NB4 (cell line): ENCODE measurements around the gene DNALI1.

ENCODE experiments used
- POLR2A ChIP-seq: IDR thresholded peaks from 2 replicates; pipeline ENCODE4 v1.6.1; 2011; ENCODE audit warnings: mild to moderate bottlenecking; ENCODE audit not compliant: insufficient read length; ENCODE audit errors: extremely low read depth
- TF ChIP-seq, protein P1 (sequence below): IDR thresholded peaks from one replicate; pipeline ENCODE4 v1.5.1; 2012; ENCODE audit warnings: low read depth, low read length

DNA sequence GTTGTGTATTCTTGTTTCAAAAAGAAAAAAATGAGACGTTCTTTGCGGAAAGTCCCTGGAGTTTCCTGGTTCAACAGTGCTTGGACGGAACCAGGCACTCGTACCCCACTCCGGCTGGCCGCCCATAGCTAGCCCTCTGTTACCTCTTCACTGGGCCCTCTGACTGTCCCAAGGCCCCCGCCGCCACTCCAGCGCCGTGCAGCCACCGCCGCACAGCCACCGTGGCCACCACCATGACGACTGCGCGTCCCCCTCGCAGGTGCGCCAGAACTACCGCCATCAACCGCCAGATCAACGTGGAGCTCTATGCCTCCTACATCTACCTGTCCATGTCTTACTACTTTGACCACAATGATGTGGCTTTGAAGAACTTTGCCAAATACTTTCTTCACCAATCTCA is 12.2 kb upstream of the DNALI1 start:
- TF ChIP-seq, protein P1, sequence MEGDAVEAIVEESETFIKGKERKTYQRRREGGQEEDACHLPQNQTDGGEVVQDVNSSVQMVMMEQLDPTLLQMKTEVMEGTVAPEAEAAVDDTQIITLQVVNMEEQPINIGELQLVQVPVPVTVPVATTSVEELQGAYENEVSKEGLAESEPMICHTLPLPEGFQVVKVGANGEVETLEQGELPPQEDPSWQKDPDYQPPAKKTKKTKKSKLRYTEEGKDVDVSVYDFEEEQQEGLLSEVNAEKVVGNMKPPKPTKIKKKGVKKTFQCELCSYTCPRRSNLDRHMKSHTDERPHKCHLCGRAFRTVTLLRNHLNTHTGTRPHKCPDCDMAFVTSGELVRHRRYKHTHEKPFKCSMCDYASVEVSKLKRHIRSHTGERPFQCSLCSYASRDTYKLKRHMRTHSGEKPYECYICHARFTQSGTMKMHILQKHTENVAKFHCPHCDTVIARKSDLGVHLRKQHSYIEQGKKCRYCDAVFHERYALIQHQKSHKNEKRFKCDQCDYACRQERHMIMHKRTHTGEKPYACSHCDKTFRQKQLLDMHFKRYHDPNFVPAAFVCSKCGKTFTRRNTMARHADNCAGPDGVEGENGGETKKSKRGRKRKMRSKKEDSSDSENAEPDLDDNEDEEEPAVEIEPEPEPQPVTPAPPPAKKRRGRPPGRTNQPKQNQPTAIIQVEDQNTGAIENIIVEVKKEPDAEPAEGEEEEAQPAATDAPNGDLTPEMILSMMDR = no peak
- TF ChIP-seq POLR2A = no peak
